Fibroblast of villous mesenchyme (primary cell): ENCODE measurements around the gene DNM3. TPM values are rescaled to one million over a fixed set of nuclear protein-coding genes. Genes with fewer than 3 reads are reported as not detected.

Experiments used
- DNase-seq: peaks from one replicate; pipeline ENCODE4 v3.0.0-alpha.2; 2010; ENCODE audit warnings: low read depth
- H3K4me3 ChIP-seq: 2 replicates; pipeline ENCODE4 v1.5.1; 2011; ENCODE audit warnings: low read depth, mild to moderate bottlenecking, low read length
- total RNA-seq: library from RNA; depleted of rRNA; stranded (reverse); fragments of >200 nt; gene quantifications from 2 replicates; pipeline ENCODE4 v1.2.3, GENCODE V29; 2012
- TF ChIP-seq, protein P1 (sequence below): IDR thresholded peaks from 2 replicates; pipeline ENCODE4 v1.5.1; 2012; ENCODE audit warnings: low read depth, mild to moderate bottlenecking, low read length; ENCODE audit not compliant: insufficient read depth

Gene DNM3
- total RNA-seq, 1 donor, result 2.2 TPM

DNA sequence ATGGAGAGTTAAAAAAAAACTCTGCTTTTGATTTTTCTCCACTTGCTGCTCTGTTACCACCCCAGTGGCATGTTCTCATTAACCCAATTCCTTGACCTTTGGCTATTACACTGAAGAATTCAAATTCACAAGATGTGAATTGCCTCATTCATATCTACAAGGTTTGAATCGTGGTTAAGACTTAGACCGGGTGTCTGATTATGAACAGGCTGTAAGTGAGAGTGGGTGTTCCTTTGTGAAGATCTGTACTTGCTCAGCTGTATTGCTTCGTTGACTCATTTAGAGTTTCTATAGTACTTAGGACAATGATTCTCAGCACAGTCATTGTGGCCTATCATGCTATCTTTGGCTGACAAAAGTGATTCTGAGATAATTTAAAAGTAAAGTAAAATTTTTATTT, 36.4 kb downstream of the DNM3 start:
- H3K4me3 ChIP-seq, result no peak overlapping the region
- no peak for DNase-seq
- TF ChIP-seq, protein P1, sequence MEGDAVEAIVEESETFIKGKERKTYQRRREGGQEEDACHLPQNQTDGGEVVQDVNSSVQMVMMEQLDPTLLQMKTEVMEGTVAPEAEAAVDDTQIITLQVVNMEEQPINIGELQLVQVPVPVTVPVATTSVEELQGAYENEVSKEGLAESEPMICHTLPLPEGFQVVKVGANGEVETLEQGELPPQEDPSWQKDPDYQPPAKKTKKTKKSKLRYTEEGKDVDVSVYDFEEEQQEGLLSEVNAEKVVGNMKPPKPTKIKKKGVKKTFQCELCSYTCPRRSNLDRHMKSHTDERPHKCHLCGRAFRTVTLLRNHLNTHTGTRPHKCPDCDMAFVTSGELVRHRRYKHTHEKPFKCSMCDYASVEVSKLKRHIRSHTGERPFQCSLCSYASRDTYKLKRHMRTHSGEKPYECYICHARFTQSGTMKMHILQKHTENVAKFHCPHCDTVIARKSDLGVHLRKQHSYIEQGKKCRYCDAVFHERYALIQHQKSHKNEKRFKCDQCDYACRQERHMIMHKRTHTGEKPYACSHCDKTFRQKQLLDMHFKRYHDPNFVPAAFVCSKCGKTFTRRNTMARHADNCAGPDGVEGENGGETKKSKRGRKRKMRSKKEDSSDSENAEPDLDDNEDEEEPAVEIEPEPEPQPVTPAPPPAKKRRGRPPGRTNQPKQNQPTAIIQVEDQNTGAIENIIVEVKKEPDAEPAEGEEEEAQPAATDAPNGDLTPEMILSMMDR, result no peak

DNA sequence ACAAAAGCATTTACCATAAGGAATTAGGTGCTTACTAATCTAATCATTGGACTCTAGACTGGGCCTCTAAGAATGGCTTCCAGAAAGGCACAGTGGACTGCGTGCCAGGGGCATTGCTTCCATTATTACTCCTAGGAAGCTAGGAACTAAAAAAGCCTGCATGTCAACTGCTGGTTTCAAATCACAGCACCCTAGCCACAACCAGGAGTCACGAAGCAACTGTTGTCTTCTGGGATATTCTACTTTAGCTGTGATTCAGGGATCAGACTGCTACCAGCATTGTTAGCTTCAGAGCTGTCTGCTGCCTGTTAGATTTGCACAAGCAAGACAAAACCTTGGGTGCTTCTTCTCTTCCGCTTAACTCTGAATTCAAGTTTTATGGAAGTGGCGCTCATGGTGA, 38.3 kb downstream of the DNM3 start:
- no peak for DNase-seq
- no peak overlapping the region for H3K4me3 ChIP-seq
- TF ChIP-seq, protein P1, result no peak

DNA sequence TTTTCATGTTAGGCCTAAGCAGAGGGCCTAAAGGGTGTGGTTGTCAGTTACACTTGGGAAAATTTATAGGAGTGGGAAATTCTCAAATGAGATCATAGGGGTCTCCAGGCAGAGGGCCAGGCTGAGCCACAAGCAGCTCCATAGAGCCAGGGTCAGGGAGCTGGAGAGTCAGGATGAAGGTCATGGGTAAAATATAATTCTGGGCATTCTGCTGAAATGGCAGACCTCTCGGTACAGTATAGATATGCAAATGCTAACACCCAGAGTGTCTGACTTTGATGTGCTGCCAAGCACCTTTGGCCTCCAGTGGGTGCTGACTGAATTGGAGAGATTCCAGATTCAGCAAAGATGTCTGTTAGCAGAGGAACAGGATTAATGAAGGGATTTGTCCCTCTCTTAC, 40.1 kb downstream of the DNM3 start:
- no peak overlapping the region for H3K4me3 ChIP-seq
- DNase-seq, result no peak
- TF ChIP-seq, protein P1, result no peak

DNA sequence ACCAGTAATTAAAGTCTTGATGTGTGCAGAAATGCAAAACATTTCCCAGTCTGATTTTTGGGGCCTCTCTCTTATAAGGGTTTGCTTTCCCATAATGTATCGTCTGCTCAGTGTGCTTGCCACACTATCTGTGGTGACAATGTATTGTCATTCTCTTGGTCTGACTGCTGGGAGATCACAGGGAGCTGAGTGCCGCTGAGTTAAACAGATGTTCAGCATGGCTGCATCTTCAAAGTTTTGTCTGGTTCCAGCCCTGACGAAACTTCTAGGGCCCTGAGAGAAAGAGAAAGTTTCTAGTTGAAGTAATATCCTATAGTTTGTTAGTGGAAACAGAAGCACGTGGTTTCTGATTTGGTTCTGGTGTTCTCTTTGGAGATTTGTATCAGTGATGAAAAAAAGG, 42.6 kb downstream of the DNM3 start:
- H3K4me3 ChIP-seq, result no peak overlapping the region
- TF ChIP-seq, protein P1, result no peak

DNA sequence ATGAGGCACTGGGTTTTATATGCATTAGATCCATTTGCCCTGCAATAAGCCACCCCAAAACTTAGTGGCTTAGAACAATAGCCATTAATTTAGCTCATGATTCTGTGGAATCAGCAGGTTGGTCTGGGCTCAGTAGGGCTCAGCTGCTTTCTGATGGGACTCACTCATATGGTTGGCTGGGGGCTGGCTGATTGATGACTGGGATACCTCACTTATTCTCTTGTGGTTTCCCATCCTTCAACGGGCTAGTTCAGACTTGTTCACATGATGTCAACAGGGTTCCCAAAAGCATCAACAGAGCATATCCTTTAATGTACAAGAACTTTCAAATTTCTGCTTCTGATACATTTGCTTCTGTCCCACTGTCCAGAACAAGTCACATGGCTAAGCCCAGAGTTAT, 43.2 kb downstream of the DNM3 start:
- TF ChIP-seq, protein P1, result no peak
- H3K4me3 ChIP-seq, result no peak overlapping the region
- no peak for DNase-seq

More for the DNA sequence above, 42.6 kb downstream of the DNM3 start:
- DNase-seq, result no peak

DNA sequence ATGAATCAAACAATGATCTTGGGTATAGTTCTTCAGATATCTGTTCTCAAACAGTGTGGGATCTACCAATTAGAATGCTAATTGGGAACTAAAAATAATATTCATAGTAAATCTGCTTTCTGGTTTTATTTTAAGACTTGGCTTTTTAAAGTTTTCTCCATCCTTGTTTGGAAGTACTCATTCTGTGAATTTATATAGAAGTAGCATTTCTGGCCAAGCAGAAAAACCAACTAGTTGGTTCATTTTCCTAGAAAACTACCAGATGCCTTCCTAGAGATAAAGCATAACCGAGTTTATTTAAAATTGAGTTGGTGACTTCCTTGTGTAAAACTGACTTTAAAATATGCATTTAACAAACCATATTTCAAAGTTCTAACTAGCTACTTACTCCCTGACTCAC, 48.8 kb downstream of the DNM3 start:
- no peak for DNase-seq
- no peak overlapping the region for H3K4me3 ChIP-seq
- TF ChIP-seq, protein P1, result no peak

DNA sequence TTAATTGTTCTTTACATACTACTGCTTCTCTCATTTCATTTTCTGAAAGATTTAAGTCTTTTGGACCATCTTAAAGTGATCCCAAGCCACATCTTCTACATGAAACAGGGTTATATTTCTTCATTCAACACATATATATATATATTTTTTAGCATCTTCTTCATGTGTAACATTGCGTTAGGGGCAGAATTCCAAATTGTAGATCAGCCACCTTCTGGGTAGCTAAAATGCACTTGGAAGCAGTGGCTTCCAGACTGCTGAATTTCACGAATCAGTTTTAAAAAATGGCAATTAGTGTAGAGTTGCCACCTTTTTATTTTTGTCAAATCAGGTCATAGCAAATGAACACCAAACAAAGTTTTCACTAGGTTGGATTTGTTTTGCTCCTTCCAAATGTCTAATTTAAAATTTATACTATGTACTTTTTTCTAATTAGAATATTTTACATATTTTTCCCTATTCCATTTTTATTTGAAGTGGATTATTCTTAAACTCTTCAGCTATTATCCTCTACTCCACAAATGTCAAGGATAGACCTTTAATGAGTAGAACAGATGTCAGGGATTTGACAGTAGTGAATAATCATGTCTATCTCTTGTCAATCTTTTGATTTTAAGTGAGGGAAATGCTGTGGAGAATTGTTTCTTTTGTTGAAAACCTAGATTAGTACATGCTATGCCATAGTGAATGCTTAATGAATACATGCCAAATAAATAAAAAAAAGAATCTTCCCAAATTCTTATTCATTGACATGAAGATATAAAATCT, 55.8 kb downstream of the DNM3 start:
- TF ChIP-seq, protein P1, result no peak
- DNase-seq, result no peak
- H3K4me3 ChIP-seq, result no peak overlapping the region
